Uterus (tissue), 2 donors: ENCODE results near the gene HEATR5B.

Experiments used
- CTCF ChIP-seq, 4 experiments: fragments of 200-600 bp in 2 of 4; fragments of 450-650 bp in 2 of 4; sonication (generic) in 2 of 4; IDR thresholded peaks; one replicate each; pipeline ENCODE4 v1.5.1; 2016 to 2019; ENCODE audit warnings: antibody characterized with exemption in 4 of 4, mild to moderate bottlenecking in 2 of 4, moderate library complexity in 1 of 4
- POLR2A ChIP-seq, 2 donors: fragments of 450-650 bp; IDR thresholded peaks; one replicate each; pipeline ENCODE4 v1.6.1; 2016; ENCODE audit warnings: antibody characterized with exemption in 2 of 2, mild to moderate bottlenecking in 1 of 2, moderate library complexity in 1 of 2

GRCh38 chr2:37104178-37104577 is 20.0 kb upstream of the HEATR5B start:
- TF ChIP-seq CTCF (IDR thresholded peaks at IDR 0.05) (no peak), POLR2A (IDR thresholded peaks at IDR 0.05) (no peak)
